HG03159 (cell line): ENCODE data around the gene RAB13.

Experiments used
- ATAC-seq: cut with Tn5 transposase; IDR thresholded peaks from one replicate; pipeline ENCODE4 v1.9.1; 2021; ENCODE audit warnings: mild to moderate bottlenecking, moderate library complexity; ENCODE audit not compliant: unreplicated experiment

The RAB13 gene

DNA sequence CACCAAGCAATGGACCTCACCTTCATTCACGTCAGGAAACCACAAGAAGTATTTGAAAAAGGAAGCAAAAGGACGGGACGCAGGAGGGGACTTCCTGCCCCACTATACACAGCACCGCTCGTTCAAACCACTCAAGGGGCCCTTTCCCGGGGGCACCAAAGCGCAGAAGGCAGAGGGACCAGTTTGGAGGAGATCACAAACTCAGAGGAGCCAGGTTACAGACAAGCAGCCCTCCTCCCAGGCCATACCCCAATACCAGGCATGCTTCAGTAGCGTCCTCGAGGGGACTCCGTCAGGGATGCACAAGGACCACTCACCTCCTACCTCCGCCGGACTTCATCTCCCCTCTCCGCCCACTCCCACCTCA lies 28.4 kb downstream of the RAB13 start:
- ATAC-seq, result peak; percentile 10

DNA sequence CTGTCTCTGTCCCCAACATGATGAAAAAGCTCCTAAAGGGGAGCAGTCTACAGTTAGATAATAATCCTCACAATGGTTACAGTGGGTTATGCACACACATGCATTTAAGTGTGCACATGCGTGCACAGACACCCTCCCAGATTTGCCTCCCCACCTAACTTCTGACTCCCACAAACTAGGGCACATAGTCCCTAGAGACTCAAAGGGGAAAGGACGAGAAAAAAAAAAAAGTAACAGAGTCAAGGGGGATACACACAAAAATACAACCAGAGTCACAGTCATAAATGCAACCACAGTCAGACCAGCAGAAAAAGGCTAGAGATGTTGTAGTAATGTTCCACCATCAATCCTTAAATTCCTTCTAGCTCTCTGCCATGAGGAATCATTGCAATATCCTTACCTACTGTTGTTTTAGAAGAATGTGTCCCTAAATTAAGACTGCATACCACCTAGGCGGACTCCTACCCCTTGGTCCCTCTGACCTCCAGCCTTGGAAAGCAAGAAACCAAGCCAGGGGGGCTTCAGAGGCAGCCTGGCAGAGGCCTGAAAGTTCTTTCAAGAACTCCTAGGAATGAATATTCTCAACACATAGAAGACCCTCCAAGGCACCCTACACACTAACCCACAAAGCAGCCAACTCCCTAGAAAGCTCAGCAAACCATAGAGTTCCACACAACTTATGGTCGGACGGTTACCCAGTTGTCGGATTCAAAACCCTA lies 29.0 kb downstream of the RAB13 start:
- no peak for ATAC-seq

DNA sequence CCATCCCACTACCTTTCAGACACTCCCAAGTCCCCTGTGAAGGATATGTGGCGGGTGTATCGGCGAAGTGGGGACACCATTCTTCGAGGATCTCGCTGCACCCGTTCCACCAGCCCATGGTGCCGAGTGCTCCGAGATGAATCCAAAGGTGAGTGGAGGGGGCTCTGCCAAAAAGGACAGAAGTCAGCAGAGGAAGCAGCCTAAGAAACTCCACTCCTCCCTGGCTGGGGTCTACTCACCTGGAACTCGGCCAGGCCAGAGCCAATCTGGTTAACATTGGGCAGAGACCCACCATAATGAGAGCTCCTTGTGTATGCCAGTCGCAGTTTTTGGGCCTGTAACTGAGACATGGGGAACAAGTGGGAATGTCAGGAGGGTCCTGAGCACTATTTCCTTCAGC lies 31.3 kb downstream of the RAB13 start:
- no peak for ATAC-seq

DNA sequence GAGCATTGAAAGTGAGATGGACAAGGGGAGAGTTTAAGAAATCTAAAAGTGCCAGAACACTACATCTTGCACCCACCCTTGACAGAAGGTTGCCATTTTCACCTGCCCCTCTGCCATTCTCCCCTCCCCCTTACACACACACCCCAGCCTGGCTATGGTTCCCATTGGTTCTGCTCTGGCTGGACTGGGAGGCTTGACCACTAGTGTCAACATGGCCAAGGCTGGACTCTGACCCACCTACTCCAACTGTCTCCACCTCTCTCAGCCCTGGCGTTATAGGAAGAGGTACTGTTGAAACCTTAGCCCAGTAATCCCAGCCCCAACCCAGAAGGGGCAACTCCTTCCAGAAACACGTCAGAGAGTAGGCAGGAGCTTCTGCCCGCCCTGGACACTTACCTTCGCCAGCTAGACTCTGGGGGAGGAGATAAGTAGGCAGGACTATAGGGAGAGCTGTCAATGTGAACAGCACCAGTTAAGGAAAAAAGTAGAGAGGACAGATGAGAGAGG lies 32.2 kb downstream of the RAB13 start:
- ATAC-seq, result no peak

DNA sequence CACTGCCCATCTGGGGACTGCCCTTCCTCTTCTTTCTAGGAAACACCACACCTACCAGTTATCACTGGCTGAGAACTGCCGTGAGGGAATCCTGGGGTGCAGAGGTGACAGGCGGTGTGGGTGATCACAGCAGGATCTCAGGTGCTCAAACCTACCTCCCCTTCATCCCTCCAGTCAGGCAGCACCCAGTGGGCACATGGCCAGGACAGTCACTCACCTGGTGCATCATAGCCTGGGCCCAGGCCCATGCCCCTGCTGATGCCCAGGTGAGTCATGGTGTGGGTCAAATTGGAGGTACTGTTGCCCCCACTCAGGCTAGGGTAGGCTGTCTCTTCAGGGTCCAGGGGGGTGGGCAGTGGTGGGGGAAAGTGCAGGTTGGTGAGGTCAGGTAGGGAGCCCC lies 34.3 kb downstream of the RAB13 start:
- ATAC-seq, result no peak

DNA sequence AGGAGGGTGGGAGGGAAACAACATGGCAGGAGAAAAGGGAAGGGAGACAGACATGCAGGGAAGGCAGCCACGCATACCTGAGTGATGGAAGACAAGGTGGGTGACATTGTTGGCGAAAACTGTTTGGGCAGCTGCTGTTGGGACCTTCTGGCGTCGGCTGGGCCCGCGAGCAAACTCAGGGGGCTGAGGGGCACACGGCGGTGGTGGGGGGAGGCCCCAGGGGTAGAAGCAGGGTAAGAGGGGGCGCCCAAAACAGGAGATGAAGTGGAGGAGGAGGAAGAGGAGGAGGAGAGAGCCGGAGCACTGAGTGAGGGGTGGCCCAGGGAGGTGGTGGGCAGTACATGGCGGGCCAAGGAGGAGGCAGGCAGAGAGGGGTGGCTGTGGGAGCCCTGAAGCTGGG lies 35.0 kb downstream of the RAB13 start:
- ATAC-seq, result no peak

DNA sequence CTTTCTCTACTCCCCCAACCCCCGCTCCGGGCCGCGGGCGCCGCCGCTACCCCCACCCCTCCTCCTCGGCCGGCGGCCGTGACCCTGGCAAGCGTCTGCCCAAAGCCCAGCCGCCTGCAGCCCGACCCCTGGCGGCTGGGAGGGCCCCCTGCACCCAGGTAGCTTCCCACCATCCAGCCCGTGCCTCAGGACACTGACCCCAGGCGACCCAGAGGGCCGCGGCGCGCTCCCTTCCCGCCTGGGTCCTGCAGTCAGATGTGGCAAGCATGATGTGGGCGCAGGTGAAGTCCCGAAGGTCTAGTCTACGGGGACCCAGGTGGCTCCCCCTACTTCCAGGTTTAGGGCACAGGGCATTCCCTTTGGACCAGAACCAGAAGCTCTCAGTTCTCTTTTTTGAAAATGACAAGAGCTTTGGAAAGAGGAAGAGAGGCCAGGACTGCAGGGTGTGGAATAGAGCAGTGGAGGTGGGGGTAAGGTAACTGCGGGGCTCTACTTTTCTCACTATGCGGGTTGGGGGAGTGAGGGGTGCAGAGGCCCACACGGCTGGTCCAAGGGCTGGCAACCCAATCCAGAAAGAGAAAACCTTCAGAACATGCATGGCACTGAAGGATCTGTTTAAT lies 39.4 kb downstream of the RAB13 start, which contains the start of gene DENND4B:
Gene DENND4B (minus strand): TSS at position 97 of the 620 bp plus-strand sequence. CDS start 2,344 bp downstream, outside the sequence.
- ATAC-seq, result peak; percentile 50

DNA sequence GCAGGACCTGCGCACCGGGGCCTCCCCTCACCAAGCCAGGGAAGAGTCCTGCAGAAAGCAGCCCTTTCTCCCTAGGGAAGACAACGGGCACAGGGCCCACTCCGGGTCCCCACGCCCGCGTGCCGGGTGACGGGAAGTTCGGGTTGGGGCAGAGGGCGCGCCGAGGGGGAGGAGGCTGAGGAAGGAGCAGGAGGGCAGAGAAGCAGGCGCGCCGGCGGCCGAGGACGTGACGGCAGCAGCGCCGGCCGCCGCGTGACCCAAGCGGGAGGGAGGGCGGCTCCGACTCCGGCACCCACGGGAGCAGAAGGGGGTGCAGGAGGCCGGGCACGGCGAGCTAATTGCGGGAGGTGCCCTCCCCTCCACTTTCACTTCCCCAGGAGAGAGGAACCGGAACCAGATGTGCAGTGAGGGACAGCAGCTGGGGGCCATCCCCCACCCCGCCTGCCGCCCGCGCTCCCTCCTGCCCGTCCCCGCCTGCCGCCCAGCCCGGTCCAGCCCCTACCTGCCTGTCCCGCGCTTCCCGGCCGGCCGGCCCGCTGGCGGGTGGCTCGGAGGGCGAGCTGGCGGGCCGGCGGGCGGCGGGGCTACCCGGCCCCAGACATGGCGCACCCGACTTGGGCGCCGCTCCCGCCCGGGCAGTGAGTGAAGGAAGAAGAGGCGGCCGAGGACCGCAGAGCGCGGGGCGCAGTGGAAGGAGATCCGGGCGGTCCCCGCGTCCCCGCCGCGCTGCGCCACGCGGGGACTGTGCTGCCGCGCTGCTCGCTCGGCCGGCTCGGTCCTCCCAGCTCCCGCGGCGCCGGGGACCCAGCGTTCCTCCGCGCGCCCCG lies 40.1 kb downstream of the RAB13 start:
- ATAC-seq, result peak; percentile 68

DNA sequence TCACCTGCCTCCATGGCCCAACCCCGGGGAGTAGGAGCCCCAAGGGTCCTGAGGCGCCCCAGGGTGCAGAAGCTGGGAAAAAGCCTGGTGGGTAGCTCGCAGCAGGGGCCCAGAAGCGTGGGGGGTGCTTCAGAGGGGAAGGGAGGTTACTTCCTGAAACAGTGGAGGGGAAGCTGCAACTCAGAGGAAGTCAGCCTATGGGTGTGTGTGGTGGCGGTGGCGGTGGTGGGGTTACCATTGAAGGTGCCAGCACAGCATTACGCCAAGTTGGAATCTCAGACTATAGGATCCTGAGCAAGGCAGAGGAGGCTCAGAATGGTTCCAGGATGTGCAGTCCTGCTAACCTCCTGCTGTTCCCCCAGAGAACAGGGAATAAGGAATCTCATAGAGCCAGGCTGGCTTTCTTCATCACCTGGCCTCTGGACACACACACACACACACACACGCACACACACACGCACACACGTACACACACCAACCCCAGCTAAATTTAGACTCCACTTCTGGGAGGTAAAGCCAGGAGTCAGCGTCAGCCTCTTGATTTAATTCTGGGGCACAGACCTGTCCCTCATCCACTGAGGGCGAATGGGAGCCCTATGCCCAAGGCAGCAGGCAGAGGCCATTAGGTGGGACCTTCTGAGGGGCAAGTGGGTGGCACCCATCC lies 40.9 kb downstream of the RAB13 start:
- ATAC-seq, result no peak

DNA sequence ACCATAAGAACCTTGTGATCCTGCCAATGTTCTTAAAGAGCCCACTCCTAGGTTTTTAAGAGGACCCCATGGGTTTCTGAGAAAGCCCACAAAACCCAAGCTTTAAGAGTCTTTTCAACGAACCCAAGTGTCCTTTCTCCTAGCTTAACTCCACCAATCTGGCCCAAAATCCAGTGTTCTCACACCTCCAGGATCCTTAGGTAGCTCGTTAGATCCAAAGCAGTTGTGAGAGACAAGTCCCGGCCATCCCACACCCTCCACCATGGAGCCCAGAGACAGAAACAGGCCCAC lies 41.4 kb downstream of the RAB13 start:
- no peak for ATAC-seq

DNA sequence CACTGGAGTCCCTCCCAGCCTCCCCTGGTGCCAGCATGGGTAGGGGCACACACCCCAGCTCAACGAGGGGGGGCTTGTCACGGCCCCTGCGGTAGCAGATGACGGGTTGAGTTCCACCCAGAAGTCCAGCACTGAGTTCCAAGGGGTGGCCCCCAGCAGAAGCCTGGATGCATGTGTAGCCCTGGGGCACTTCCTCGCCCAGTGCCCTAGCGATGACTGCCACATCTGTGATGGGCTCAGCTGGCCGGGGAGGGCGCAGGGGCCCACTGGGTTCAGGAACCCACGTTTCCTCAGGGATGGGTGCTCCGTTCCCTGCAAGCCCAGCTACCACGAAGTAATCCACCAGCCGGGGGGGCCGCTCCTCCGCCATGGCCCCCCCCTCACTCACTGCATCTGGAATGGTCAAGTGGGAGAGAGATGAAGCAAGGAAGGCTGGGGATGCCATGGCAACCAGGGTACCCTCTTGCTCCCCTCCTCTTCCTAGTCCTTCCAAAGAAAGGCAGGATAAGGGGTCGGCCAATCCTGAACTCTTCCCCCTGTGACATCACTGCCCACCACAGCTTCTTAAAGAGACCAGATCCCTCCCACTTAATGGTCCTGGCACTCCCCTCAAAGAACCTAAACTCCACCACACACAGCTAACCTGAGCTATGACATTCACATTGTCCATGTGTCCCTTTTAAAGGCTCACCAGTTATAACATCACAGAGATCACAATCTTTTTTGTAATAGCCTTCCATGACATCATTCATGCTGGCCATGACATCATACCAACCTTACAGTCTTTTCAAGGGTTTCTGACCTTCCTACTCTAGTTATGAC lies 41.9 kb downstream of the RAB13 start:
- ATAC-seq, result no peak

DNA sequence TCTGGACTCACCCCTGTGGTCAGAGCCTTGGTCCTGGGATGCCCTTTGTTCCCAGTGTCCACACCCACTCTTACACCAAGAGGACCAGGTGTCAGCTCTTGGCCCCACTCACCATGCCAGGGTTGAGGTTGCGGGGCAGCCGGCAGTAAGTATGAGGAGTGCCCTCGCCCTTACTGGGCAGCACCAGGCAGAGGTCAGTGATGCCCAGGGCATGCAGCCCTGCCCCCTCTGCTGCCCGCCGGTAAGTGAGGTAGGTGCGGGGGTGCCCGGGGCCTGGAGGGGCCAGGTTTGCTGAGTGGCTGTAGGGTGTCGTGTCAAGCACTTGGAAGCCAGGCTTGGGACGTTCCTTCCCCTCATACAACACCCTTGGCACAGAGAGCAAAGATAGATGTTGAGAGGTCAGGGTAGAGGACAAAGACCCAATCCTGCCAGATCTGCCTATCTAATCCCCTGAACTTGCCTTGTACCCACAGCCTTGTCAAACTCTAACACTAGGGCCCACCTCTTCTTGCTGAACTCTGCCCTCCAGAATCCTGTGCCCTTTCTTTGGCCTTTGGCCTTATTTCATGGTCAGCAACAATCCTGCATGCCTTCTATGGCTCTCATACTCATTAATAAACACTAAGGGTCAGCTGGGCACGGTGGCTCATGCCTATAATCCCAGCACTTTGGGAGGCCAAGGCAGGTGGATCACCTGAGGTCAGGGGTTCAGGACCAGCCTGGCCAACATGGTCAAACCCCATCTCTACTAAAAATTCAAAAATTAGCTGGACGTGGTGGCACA lies 43.2 kb downstream of the RAB13 start:
- no peak for ATAC-seq

DNA sequence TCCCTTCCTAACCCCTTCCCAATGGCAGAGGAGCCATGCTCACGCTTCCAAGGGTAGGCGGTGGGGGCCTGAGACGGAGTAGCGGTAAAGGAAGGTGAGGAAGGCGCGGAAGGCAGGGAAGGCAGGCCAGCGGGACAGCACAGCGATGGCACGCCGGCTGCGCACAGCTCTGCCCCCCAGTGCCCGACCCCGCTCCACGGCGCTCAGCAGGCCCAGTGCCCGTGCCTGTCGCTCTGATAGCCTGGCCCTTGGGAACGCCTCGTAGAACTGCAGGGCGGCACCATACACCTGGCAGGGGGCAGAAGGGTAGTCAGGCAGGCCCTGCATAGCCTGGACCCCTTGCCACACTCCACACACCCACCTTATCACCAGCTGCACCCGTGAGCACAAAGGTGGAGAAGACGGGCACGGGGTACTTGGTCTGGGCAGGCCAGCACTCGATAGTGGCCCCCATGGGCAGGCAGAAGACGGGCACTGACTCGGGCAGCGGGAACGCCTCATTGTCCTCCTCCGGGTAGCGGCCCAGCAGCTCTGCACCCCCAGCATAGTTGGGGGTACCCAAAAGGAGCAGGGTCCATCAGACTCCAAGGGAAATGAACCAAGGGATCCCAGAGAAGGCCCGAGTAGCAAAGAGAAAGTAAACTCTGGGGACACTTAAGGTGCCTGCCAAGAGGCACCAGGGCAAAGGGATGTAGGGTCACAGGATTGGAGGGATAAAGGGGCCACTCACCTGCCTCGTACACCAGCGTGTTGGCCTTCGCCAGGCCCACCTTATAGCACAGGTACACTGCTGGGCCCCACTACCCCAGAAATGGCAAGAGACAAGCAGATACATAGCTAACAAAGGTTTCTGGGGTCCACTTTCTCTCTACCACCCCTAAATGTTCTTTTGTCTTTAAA lies 44.1 kb downstream of the RAB13 start:
- ATAC-seq, result no peak

DNA sequence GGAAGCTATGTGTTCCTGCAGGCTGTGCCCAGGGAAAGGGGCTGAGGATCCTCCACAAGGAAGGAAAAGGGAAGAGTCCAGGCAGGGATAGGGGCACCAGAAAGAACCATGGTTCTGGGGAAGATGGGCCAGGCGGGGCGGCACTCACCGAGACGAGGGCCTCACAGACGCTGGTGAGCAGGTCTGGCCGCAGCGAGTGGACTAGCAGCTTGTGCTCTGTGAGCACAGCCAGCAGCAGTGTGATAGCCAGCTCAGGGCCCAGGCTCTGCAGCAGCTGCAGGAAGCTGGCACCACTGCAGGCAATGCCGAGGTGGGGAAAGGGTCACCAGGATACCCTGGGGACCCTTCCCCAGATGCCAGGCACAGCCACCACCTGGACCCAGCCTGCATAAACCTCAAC lies 45.4 kb downstream of the RAB13 start:
- ATAC-seq, result no peak

DNA sequence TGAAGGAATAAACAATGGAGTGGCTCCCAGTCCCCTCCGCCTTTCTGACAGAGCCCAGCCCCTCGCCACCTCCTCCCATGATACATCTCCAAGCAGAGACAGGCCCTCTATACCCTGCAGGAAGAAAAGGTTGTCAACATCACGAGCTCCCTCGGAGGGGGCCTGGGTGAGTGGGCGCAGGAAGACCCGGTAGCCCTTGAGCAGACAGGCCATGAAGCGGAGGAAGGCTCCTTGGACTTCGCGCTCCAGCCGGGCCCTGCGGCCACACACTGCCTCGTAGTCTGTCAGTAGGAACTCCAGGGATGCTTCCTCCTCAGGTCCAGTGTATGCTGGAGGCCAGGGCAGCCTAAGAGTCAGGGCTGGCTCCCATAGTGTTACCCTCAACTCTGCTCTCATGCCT lies 46.7 kb downstream of the RAB13 start:
- no peak for ATAC-seq

DNA sequence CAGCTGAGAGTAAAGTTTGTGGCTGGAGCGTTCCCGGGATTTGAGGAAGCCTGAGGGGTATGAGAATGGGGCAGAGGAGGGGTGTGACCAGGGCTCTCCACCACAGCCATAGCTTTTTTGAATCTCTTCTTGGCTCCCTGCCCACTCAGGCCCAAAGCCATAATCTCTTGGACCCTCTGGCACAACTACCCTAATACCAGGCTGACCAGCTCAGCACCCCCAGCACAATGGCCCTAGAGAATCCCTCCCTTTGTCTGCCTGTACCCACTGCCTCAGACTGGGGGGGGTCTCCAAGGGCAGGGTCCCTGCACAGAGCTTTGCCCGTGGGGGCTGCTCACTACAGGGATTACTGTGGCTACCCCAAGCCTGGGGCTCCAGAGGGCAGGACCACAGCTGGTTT lies 47.1 kb downstream of the RAB13 start:
- no peak for ATAC-seq

DNA sequence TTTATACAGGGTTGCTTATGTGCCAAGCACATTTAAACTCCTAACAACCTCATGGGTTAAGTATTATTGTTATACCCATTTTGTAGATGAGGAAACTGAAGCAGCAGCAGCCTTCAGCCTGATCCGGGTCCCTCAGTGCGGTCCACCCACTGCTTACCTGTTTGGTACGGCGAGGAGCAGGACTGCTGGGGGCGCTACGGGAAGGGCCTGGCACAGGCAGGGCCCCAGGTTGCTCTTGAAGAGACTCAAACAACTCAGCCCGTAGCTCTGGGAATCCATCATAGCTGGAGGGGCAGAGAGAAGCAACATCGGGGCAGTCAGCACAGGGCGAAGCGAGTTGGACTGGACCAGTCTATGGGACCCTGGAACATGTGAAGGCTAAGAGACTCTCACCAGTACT lies 48.8 kb downstream of the RAB13 start:
- ATAC-seq, result no peak

DNA sequence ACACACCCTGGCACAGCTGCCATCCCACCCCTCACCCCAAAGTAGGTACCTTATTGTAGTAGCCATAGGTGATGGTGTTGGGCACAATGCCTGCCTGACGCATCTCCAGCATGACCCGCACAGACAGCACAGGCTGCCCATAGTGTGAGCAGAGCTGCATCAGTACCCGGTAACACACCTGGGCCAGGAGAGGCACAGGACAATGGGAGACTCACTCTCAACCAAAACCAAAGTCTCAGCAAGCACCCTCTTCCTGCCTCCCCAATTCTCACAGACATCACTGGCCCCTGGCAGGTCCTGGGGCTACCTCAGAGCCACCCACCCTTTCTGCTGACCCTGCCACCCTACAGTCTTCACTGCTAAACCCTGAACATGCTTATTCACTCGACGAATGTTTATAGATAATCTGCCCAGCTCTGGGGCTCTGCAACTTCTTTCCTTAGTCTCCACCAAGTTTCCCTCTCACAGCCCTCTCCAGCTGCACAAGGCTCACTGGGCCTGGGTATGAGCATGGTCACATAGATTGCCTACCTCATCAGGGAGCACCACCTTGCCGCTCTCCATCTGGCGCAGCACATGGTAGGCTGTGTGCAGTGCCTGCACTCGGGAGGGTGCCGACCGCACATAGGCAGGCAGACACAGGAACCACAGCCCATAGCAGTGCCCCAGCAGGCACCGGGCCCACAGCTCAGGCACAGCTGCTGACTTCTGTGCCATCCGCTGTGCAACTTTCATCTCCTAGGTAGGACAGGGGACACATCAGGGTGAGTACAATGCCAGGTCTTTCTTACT lies 49.9 kb downstream of the RAB13 start:
- no peak for ATAC-seq
